Dendritic cell treated with granulocyte-macrophage colony-stimulating factor and Interleukin-4, amounts not matched to agents 40 ng/mL and 50 ng/mL, for 4 days (primary cell): ENCODE data around the gene STRA8.

ENCODE experiments used
- H3K27ac Mint-ChIP-seq: one replicate; pipeline ENCODE4 v1.8.0; 2022; ENCODE audit warnings: mild to moderate bottlenecking, mixed read lengths
- H3K27me3 Mint-ChIP-seq: one replicate; pipeline ENCODE4 v1.8.0; 2022; ENCODE audit warnings: mild to moderate bottlenecking, mixed read lengths
- H3K36me3 Mint-ChIP-seq: one replicate; pipeline ENCODE4 v1.8.0; 2022; ENCODE audit warnings: low read depth, mixed read lengths
- H3K4me1 Mint-ChIP-seq: one replicate; pipeline ENCODE4 v1.8.0; 2022; ENCODE audit warnings: low read depth, mixed read lengths
- H3K4me3 Mint-ChIP-seq: one replicate; pipeline ENCODE4 v1.8.0; 2022; ENCODE audit warnings: mild to moderate bottlenecking, moderate library complexity, mixed read lengths
- H3K9me3 Mint-ChIP-seq: one replicate; pipeline ENCODE4 v1.8.0; 2022; ENCODE audit warnings: mixed read lengths
- intact Hi-C: fragments of 100-400 bp; cut with micrococcal nuclease; formaldehyde crosslinking; loops from one replicate; pipeline ENCODE4 v1.15.0; 2022

The STRA8 gene

GRCh38 chr7:135274495-135275268, 41.0 kb downstream of the STRA8 start:
- Mint-ChIP-seq H3K4me3 (no peak overlapping the region), H3K4me1 (no peaks in the 10 kb centered on the region), H3K9me3 (no peaks in the 10 kb centered on the region), H3K27me3 (peaks cover 18% of the 10 kb centered on the region), H3K36me3 (no peaks in the 10 kb centered on the region), H3K27ac (no peak overlapping the region)
- intact Hi-C loops = no loop called here

GRCh38 chr7:135275971-135276580, 42.4 kb downstream of the STRA8 start:
- Mint-ChIP-seq H3K9me3 (no peaks in the 10 kb centered on the region), H3K27ac (no peak overlapping the region), H3K27me3 (peaks cover 22% of the 10 kb centered on the region), H3K36me3 (no peaks in the 10 kb centered on the region), H3K4me1 (peaks cover 2% of the 10 kb centered on the region), H3K4me3 (no peak overlapping the region)
- intact Hi-C loops = no loop called here

GRCh38 chr7:135277161-135277560, 43.5 kb downstream of the STRA8 start:
- Mint-ChIP-seq H3K4me3 (no peak overlapping the region), H3K4me1 (peaks cover 7% of the 10 kb centered on the region), H3K9me3 (no peaks in the 10 kb centered on the region), H3K27me3 (peaks cover 23% of the 10 kb centered on the region), H3K36me3 (no peaks in the 10 kb centered on the region), H3K27ac (no peak overlapping the region)
- intact Hi-C loops = no loop called here

- Mint-ChIP-seq H3K27ac (no peak overlapping the region), H3K4me1 (peaks cover 7% of the 10 kb centered on the region), H3K9me3 (no peaks in the 10 kb centered on the region), H3K36me3 (no peaks in the 10 kb centered on the region), H3K4me3 (no peak overlapping the region), H3K27me3 (peaks cover 17% of the 10 kb centered on the region)
- intact Hi-C loops = loop anchor here (2.0 to 5.0 kb wide), 4 partner anchors 229 to 366 kb away; partner anchors contain the start of gene CNOT4
Observed at GRCh38 chr7:135281363-135281949, 47.8 kb downstream of the STRA8 start.

DNA sequence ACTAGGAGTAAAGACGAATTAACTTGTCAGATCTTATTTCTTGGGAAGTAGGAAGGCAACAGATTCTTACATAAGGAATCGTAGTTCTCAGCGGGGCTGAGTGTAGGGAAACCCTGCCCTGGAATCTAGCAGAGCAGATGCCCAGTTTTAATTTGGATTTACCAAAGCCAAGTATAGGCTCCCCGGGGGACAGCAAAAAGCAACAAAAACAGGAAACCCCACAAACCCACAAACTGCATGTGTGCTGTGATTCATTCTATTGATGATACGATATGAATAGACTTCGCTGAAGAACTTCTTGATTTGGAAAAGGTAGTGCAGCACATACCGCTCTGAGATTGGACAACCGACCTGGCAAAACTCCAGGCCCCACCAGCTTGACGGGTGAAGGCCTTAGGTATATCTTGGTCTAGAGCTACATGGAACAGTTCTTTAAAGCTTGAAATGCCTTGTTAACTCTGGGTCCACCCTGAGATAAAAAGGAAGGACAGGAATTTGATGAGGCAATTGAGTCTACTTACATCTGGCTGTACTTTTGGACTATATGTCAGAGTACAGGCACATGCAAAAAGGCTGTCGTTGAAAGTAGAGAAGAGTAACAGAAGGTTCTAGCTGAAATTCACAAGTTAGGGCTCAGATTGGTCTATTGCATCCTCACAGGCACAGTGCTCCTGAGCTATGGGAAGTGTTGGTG, 49.1 kb downstream of the STRA8 start:
- no peak overlapping the region for H3K27ac Mint-ChIP-seq
- intact Hi-C loops = loop anchor here (5.0 kb wide), 2 partner anchors 290 to 365 kb away; no protein-coding TSS in a partner anchor
- H3K9me3 Mint-ChIP-seq = no peaks in the 10 kb centered on the region
- peaks cover 7% of the 10 kb centered on the region for H3K4me1 Mint-ChIP-seq
- no peaks in the 10 kb centered on the region for H3K36me3 Mint-ChIP-seq
- no peak overlapping the region for H3K4me3 Mint-ChIP-seq
- peaks cover 17% of the 10 kb centered on the region for H3K27me3 Mint-ChIP-seq

DNA sequence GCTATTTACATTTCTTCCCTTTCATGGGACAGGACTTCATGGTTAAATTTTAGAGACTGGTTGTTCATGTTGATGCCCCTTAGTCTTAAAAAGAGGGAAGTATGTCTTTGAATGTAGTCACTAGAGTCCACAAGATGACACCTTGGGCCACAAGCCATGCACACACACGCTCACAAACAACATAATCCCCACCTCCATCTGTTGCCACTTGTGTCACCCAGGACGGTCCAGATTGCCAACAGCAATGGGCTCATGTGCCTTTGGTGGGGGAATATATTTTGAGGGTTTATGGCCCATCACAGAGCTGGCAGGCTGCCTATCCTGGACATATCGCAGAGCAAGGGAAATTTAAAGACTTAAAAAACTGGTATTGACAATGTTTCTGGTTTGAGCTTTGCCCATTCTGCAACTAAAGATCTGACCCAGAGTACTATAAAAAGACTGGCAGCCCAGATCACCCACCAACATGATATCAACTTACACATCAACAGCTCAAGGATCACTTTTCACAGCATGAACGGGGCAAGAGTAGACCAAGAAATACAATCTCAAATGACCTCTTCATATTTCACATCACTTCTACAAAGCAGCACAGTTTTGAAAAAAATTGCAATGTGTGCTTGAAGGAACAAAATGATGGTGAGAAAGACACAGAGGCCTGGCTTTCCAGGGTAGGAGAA, 50.5 kb downstream of the STRA8 start:
- Mint-ChIP-seq H3K4me1 (peaks cover 7% of the 10 kb centered on the region), H3K9me3 (no peaks in the 10 kb centered on the region), H3K36me3 (no peaks in the 10 kb centered on the region), H3K27me3 (peaks cover 15% of the 10 kb centered on the region), H3K27ac (no peak overlapping the region), H3K4me3 (no peak overlapping the region)
- intact Hi-C loops = loop anchor here (5.0 kb wide), 2 partner anchors 288 to 363 kb away; no protein-coding TSS in a partner anchor

GRCh38 chr7:135285547-135286233, 52.1 kb downstream of the STRA8 start:
- H3K27ac Mint-ChIP-seq = no peak overlapping the region
- intact Hi-C loops = no loop called here
- peaks cover 7% of the 10 kb centered on the region for H3K4me1 Mint-ChIP-seq
- H3K4me3 Mint-ChIP-seq = no peak overlapping the region
- no peaks in the 10 kb centered on the region for H3K36me3 Mint-ChIP-seq
- no peaks in the 10 kb centered on the region for H3K9me3 Mint-ChIP-seq
- peaks cover 7% of the 10 kb centered on the region for H3K27me3 Mint-ChIP-seq

GRCh38 chr7:135286876-135287275, 53.2 kb downstream of the STRA8 start:
- no peaks in the 10 kb centered on the region for H3K27me3 Mint-ChIP-seq
- intact Hi-C loops = no loop called here
- no peaks in the 10 kb centered on the region for H3K9me3 Mint-ChIP-seq
- H3K4me1 Mint-ChIP-seq = no peaks in the 10 kb centered on the region
- no peaks in the 10 kb centered on the region for H3K36me3 Mint-ChIP-seq
- H3K4me3 Mint-ChIP-seq = no peak overlapping the region
- H3K27ac Mint-ChIP-seq = no peak overlapping the region

DNA sequence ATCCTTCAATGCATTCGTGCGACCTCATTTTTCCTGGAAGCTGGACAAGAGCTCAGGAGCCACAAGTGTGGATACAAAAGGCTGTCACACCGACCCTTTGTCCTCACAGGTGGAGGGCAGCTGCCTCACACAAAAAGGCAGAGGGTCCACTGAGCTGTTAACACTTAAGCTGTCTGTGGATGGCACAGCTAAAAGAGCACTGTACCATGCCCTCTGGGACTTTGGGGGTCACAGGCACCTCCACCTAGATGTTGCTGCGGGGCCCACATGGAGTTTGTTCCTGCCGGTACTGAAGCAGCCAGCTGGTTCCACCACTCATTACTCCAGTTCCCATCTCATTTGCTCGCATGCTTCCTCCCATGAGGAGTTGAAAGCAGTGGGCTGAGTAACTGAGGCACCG, 57.0 kb downstream of the STRA8 start:
- Mint-ChIP-seq H3K27ac (no peak overlapping the region), H3K36me3 (no peaks in the 10 kb centered on the region), H3K4me3 (no peak overlapping the region), H3K27me3 (no peaks in the 10 kb centered on the region), H3K4me1 (no peaks in the 10 kb centered on the region), H3K9me3 (no peaks in the 10 kb centered on the region)
- intact Hi-C loops = no loop called here

DNA sequence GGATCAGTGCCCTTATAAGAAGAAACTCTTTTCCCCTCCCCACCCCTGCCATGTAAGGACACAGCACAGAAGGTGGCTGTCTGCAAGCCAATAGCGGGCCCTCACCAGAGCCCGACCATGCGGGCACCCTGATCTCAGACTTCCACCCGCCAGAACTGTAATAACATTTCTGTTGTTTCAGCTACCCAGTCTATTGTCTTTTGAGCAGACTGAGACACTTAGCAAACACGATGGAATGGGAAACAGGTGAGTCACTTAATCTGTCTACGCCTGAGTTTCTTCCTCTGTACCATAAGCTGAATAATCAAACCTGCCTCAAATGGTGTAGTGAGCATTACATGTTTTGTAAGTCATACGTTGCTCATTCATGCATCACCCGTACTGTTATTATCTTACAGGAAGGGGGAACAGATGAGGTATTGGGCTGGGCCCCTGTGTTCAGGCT, 58.2 kb downstream of the STRA8 start:
- no peaks in the 10 kb centered on the region for H3K27me3 Mint-ChIP-seq
- intact Hi-C loops = no loop called here
- H3K9me3 Mint-ChIP-seq = no peaks in the 10 kb centered on the region
- no peak overlapping the region for H3K4me3 Mint-ChIP-seq
- no peaks in the 10 kb centered on the region for H3K4me1 Mint-ChIP-seq
- H3K36me3 Mint-ChIP-seq = no peaks in the 10 kb centered on the region
- H3K27ac Mint-ChIP-seq = no peak overlapping the region

DNA sequence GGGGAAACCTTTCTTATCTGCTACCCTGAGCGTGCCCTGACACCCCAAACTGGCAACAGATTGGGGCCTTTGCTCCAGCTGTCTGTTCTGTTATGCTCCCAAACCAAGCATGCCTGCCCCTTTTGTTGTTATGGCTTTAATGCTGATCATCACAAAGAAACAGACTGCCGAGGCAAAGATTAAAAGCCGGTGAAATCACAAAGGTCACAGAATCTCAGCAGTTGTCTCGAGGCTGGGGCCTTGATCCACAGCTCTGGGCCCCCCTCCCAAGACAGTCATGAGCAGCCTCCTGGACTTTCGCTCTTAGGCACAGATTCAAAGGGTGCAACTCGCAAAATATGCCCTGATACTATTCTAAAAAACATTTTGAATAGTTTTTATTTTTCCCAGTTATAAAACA, 65.6 kb downstream of the STRA8 start:
- intact Hi-C loops = no loop called here
- Mint-ChIP-seq H3K4me3 (no peak overlapping the region), H3K36me3 (no peaks in the 10 kb centered on the region)

DNA sequence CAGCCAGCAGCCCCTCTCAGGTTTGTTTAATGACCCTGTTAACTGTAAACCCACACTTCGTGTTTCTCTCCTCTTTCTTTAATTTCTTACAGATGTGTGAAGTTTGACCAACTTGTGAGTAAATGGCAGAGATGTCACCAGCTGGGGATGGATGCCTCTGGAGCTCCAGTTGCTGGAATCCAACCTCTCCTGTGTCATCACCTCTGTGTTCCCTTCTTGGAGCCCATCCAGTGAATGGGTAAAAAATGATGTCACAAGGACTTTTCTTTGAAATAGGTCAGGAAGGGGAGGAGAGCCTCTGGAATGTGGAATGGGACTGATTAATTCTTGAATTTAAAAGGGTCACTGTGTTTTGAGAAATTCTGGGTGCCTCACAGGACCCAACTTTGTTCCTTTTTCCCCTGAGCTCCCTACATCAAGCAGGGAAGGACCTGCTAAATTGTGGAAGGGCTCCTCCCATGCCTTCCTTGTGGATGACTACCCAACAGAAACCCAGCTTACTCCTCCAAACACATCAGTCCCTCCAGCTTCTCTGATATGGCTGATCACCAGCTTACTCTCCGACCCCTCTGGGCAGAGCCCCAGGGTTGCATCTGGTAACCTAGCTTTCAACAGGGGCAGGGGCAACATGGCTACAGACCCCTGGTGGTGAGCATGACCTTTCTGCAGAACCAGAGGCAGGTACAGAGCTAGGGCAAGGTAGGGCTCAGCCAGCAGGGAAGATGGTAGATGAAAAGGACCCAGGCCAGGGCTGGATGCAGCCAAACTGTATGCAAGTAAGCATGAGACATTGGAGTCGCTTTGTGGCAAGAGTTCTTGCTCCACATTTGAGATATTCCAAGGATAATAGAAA, 67.5 kb downstream of the STRA8 start:
- H3K36me3 Mint-ChIP-seq = no peaks in the 10 kb centered on the region
- no peak overlapping the region for H3K27ac Mint-ChIP-seq
- intact Hi-C loops = no loop called here
- no peaks in the 10 kb centered on the region for H3K9me3 Mint-ChIP-seq
- H3K4me3 Mint-ChIP-seq = no peak overlapping the region
- no peaks in the 10 kb centered on the region for H3K27me3 Mint-ChIP-seq
- H3K4me1 Mint-ChIP-seq = no peaks in the 10 kb centered on the region

More for the DNA sequence above, 65.6 kb downstream of the STRA8 start:
- Mint-ChIP-seq H3K9me3 (no peaks in the 10 kb centered on the region), H3K27me3 (no peaks in the 10 kb centered on the region), H3K4me1 (no peaks in the 10 kb centered on the region), H3K27ac (no peak overlapping the region)
